ENCODE data around the gene FLOT2.

The FLOT2 gene

DNA sequence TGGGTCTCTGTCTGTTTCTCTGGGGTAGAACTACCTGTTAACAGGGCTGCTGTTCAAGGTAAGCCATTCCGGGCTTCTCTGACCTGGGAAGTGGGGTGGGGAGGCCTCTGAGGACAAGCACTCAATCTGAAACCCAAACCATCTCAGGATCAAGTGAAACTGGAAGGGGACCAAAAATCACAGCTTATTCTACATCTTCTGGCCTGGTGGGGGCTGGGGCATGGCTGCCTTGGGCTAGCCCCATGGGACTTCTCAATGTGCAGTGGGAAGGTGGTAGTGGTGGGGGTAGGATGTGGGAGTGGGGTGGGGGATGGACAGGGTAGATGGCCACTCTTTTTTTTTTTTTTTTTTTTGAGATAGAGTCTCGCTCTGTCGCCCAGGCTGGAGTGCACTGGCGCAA lies 5.5 kb downstream of the FLOT2 start:
- TF ChIP-seq ZFX (IDR thresholded peaks at IDR 0.05), result no peak
- TF ChIP-seq CTCF (conservative IDR thresholded peaks at IDR 0.05), result no peak
- H3K27ac ChIP-seq, result no peak overlapping the region

DNA sequence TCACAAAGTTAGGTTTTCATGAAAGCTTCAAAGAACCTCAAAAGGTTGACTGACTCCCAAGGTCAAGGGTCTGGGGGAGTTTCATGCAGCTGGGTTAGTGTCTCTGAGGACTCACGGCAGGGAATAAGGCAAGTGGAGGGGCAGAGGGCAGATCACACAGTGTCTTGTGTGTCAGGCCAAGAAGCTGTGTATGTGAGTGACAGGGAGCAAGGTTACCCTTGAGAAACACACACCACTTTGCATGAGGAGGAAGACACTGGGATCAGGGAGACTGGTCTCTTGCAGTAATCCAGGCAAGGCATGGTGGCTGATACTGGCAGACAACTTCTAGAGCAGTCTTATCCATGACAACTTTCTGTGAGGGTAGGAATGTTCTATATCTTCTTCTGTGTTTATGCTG lies 6.3 kb downstream of the FLOT2 start:
- H3K27ac ChIP-seq, result no peak overlapping the region
- TF ChIP-seq CTCF (conservative IDR thresholded peaks at IDR 0.05) (no peak), ZFX (IDR thresholded peaks at IDR 0.05) (no peak)

GRCh38 chr17:28889996-28890395 lies 7.5 kb downstream of the FLOT2 start:
- no peak overlapping the region for H3K27ac ChIP-seq

GRCh38 chr17:28888832-28889231 lies 8.7 kb downstream of the FLOT2 start:
- H3K27ac ChIP-seq, result no peak overlapping the region
- no peak for TF ChIP-seq ZFX (IDR thresholded peaks at IDR 0.05)
- TF ChIP-seq CTCF (conservative IDR thresholded peaks at IDR 0.05), result no peak

More at GRCh38 chr17:28889996-28890395, 7.5 kb downstream of the FLOT2 start:
- no peak for TF ChIP-seq CTCF (conservative IDR thresholded peaks at IDR 0.05)
- TF ChIP-seq ZFX (IDR thresholded peaks at IDR 0.05), result no peak

- no peak overlapping the region for H3K27ac ChIP-seq
- TF ChIP-seq ZFX (IDR thresholded peaks at IDR 0.05), result no peak
- TF ChIP-seq CTCF (conservative IDR thresholded peaks at IDR 0.05), result no peak
Observed at GRCh38 chr17:28887871-28888471, 9.6 kb downstream of the FLOT2 start.

- no peak overlapping the region for H3K27ac ChIP-seq
- TF ChIP-seq CTCF (conservative IDR thresholded peaks at IDR 0.05) (no peak), ZFX (IDR thresholded peaks at IDR 0.05) (no peak)
Observed at GRCh38 chr17:28885951-28886350, 11.6 kb downstream of the FLOT2 start.

DNA sequence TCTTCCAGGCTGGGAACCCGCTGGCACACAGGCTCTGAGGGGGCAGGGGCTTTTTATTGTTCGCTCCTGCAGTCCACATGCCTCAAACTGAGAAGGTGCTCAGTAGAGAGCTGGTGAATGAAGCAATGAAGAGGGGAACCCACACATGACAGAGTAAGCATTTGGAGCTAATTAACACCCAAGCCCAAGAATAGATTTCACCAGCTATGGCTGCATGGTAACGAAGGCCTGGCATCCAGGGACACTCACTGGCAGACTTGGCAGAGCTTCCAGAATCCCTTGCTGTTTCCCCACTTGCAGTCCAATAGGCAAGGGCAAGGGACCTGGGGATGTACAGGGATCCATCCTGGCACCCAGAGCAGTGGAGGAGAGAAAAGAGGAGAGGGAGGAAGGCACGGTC lies 12.2 kb downstream of the FLOT2 start:
- H3K27ac ChIP-seq, result no peak overlapping the region
- TF ChIP-seq ZFX (IDR thresholded peaks at IDR 0.05), result no peak
- no peak for TF ChIP-seq CTCF (conservative IDR thresholded peaks at IDR 0.05)
